Panc1 (cell line): ENCODE measurements around the gene ADGRB3. TPM values are rescaled to one million over a fixed set of nuclear protein-coding genes. Genes with fewer than 3 reads are reported as not detected.

Experiments
- ATAC-seq: fragments of 200-7000 bp; cut with Tn5 transposase; 2 replicates; pipeline ENCODE4 v1.9.1; 2020; ENCODE audit warnings: mild to moderate bottlenecking, moderate library complexity
- BruUV-seq: library from RNA; stranded (reverse); fragments of 400-500 nt; replicated peaks from 2 replicates; lab custom pipeline; 2021; lab: Mats Ljungman, UMichigan
- CTCF ChIA-PET: fragments of 300-600 bp; sonication (Branson Sonifier 250); formaldehyde crosslinking; loops from one replicate; lab custom pipeline; 2022; ENCODE audit warnings: antibody characterized with exemption; lab: Charles Lee
- POLR2A ChIA-PET: fragments of 300-600 bp; sonication (Branson Sonifier 250); formaldehyde crosslinking; loops from one replicate; lab custom pipeline; 2022; ENCODE audit warnings: antibody characterized with exemption; lab: Charles Lee
- DNase-seq: peaks from one replicate; pipeline ENCODE4 v3.0.0-alpha.2; 2010; ENCODE audit warnings: low read depth, low spot score
- H3K27ac ChIP-seq: 2 replicates; pipeline ENCODE4 v1.5.1; 2011; ENCODE audit warnings: mild to moderate bottlenecking, low read length, inconsistent platforms
- H3K27me3 ChIP-seq: fragments of 200-500 bp; sonication (Bioruptor generic); 2 replicates; pipeline ENCODE4 v1.6.0; 2014; ENCODE audit warnings: low read length, inconsistent platforms; ENCODE audit not compliant: control insufficient read depth, insufficient read depth
- H3K36me3 ChIP-seq: fragments of 200-500 bp; sonication (Bioruptor generic); 2 replicates; pipeline ENCODE4 v1.5.1; 2014; ENCODE audit warnings: inconsistent platforms, mild to moderate bottlenecking, low read length, moderate library complexity; ENCODE audit not compliant: control insufficient read depth, insufficient read depth
- H3K4me1 ChIP-seq: 2 replicates; pipeline ENCODE4 v1.5.1; 2011; ENCODE audit warnings: inconsistent platforms, mild to moderate bottlenecking, low read length, moderate library complexity; ENCODE audit not compliant: control insufficient read depth, insufficient read depth
- H3K4me3 ChIP-seq, 2 experiments: 2 replicates each; pipeline ENCODE4 v1.5.1; 2011 to 2012; ENCODE audit warnings: low read depth in 2 of 2, low read length in 2 of 2, mild to moderate bottlenecking in 2 of 2, inconsistent platforms in 1 of 2, moderate library complexity in 1 of 2
- H3K9me3 ChIP-seq: fragments of 200-500 bp; sonication (Bioruptor generic); 2 replicates; pipeline ENCODE4 v1.5.1; 2014; ENCODE audit warnings: low read depth, mild to moderate bottlenecking, inconsistent platforms, low read length, moderate library complexity; ENCODE audit not compliant: control insufficient read depth, insufficient read depth
- CTCF ChIP-seq: fragments of 450-650 bp; IDR thresholded peaks from 2 replicates; pipeline ENCODE4 v1.5.1; 2017; ENCODE audit warnings: mild to moderate bottlenecking
- POLR2AphosphoS5 ChIP-seq: IDR thresholded peaks from 2 replicates; pipeline ENCODE4 v1.6.1; 2012; ENCODE audit warnings: mild to moderate bottlenecking, low read depth, low read length, moderate library complexity
- REST ChIP-seq, 2 experiments: IDR thresholded peaks; 2 replicates each; pipeline ENCODE4 v1.6.1; 2011 to 2012; ENCODE audit warnings: low read depth in 2 of 2, control low read depth in 1 of 2, low read length in 1 of 2, mild to moderate bottlenecking in 1 of 2, moderate library complexity in 1 of 2; ENCODE audit not compliant: insufficient read depth in 1 of 2
- SIN3A ChIP-seq: IDR thresholded peaks from 2 replicates; pipeline ENCODE4 v1.6.1; 2012; ENCODE audit warnings: low read depth, mild to moderate bottlenecking, low read length, moderate library complexity, borderline replicate concordance; ENCODE audit not compliant: insufficient read depth
- TCF7L2 ChIP-seq: IDR thresholded peaks from 2 replicates; pipeline ENCODE4 v1.6.1; 2011; ENCODE audit warnings: mild to moderate bottlenecking, low read depth, low read length, inconsistent platforms
- in situ Hi-C: cut with HindIII; loops from 2 replicates; pipeline ENCODE4 v1.10.0; 2016; ENCODE audit warnings: low sequenced_read_pairs, low pct_unique_long_range_greater_than_20kb
- intact Hi-C: fragments of 100-400 bp; cut with micrococcal nuclease; formaldehyde crosslinking; loops from one replicate; pipeline ENCODE4 v1.10.0; 2022; ENCODE audit not compliant: unreplicated experiment
- total RNA-seq: library from RNA; stranded (reverse); gene quantifications from one replicate; pipeline ENCODE4 v1.2.1, GENCODE V29; 2021; ENCODE audit not compliant: unreplicated experiment

ADGRB3 gene
- total RNA-seq, 1 experiment from 2014 or later: 0.10 TPM

- ChIA-PET POLR2A (no interaction called here), CTCF (no interaction called here)
- H3K9me3 ChIP-seq: no peaks in the 10 kb centered on the region
- H3K27ac ChIP-seq: no peak overlapping the region
- H3K4me1 ChIP-seq: no peaks in the 10 kb centered on the region
- in situ Hi-C loops: no loop called here
- H3K36me3 ChIP-seq: no peaks in the 10 kb centered on the region
- no TSS peak for BruUV-seq
- H3K4me3 ChIP-seq: no peak overlapping the region
- no peaks in the 10 kb centered on the region for H3K27me3 ChIP-seq
- TF ChIP-seq REST (IDR thresholded peaks at IDR 0.05; ENCODE audit: insufficient read depth in 1 of 2, low read depth in 2 of 2, low read length in 1 of 2) (no peak), TCF7L2 (no peak), CTCF (no peak), POLR2AphosphoS5 (no peak), SIN3A (no peak)
- intact Hi-C loops: no loop called here
- no peak for DNase-seq
- ATAC-seq: no peak
These were observed 9.1 kb upstream of the ADGRB3 start for GRCh38 chr6:68625998-68626397.

GRCh38 chr6:68628161-68628560, 6.9 kb upstream of the ADGRB3 start:
- in situ Hi-C loops: no loop called here
- CTCF ChIA-PET: no interaction called here
- BruUV-seq: no TSS peak

More at GRCh38 chr6:68628161-68628560, 6.9 kb upstream of the ADGRB3 start:
- no peaks in the 10 kb centered on the region for H3K36me3 ChIP-seq
- no peaks in the 10 kb centered on the region for H3K4me1 ChIP-seq
- TF ChIP-seq SIN3A (no peak), TCF7L2 (no peak), CTCF (no peak), REST (IDR thresholded peaks at IDR 0.05; ENCODE audit: insufficient read depth in 1 of 2, low read depth in 2 of 2, low read length in 1 of 2) (no peak), POLR2AphosphoS5 (no peak)
- no peak overlapping the region for H3K27ac ChIP-seq
- ATAC-seq: no peak
- H3K4me3 ChIP-seq: no peak overlapping the region
- POLR2A ChIA-PET: no interaction called here
- H3K27me3 ChIP-seq: peaks cover 5% of the 10 kb centered on the region; the same call in 1 of the 2 replicates
- intact Hi-C loops: no loop called here
- no peak for DNase-seq
- no peaks in the 10 kb centered on the region for H3K9me3 ChIP-seq
